ENCODE measurements around the gene SP2. TPM values are rescaled to one million over a fixed set of nuclear protein-coding genes. Genes with fewer than 3 reads are reported as not detected.

SP2 gene
- total and polyA plus RNA-seq, 2 of the 13 experiments (the other 11 are each of a cell fraction or from before 2014, with no cell fraction given) = 1.4 to 4.8 TPM

DNA sequence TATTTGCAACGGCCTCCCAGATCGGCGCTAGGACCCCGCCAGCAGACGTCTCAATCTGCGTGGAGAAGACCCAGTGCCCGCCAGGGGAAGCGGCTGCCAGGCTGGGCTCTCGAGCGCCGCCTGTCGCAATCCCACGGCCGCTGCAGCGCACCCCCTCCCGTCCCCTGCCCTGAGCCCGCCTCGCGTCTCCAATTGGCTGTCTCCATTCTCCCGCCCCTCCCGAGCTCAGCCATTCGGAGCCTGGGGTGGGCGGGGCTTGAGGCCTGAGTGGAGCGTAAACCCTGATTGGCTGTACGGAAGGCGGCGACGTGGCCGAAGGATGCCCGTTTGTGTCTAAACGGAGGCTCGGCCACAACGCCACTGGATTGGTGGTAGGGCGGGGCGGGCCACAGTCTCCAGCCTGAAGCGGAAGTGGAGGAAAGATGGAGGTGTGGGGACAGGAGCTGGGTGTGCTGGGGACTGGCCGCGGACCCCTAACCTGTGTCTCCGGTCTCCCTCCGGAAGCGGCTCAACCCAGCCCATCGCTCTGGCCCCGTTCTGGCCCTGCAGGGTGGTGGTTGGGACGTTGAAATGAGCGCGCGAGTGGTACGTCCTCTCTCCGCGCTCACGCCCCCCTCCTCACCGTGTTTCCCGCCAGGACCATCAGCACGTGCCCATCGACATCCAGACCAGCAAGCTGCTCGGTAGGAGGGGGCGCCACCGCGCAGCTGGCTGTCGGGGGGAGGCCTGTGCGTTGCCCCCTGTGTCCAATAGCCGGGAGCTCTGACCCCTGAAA is 74.9 kb downstream of the SP2 start, which contains the start of gene CDK5RAP3 (continued):
- TF ChIP-seq HMG20B (CRISPR knock-in tag; conservative IDR thresholded peaks at IDR 0.05) (no peak), ZFP36L1 (CRISPR knock-in tag; IDR thresholded peaks at IDR 0.05) (no peak; the same call in 1 of the 2 replicates), ZFP36L2 (CRISPR knock-in tag; IDR thresholded peaks at IDR 0.05) (no peak), PHF8 (CRISPR knock-in tag; IDR thresholded peaks at IDR 0.05) (peak; percentile 91), ZNF30 (CRISPR knock-in tag; IDR thresholded peaks at IDR 0.05) (peak; percentile 98), RORA (CRISPR knock-in tag; IDR thresholded peaks at IDR 0.05) (no peak), TGIF2 (CRISPR knock-in tag; IDR thresholded peaks at IDR 0.05) (peak; percentile 23; the same call in 1 of the 2 replicates), CCDC6 (CRISPR knock-in tag; IDR thresholded peaks at IDR 0.05) (peak; percentile 91; the same call in 1 of the 2 replicates), NFYC (CRISPR knock-in tag; IDR thresholded peaks at IDR 0.05) (peak; percentile 97), ATF7 (IDR thresholded peaks at IDR 0.05) (no peak), ATF7 (CRISPR knock-in tag; IDR thresholded peaks at IDR 0.05) (no peak), ZNF235 (CRISPR knock-in tag; IDR thresholded peaks at IDR 0.05; ENCODE audit: borderline replicate concordance) (peak; percentile 92; the same call in 1 of the 2 replicates), MAFK (conservative IDR thresholded peaks at IDR 0.05 in 1 of 2, IDR thresholded peaks at IDR 0.05 in 1 of 2; ENCODE audit: low read length in 2 of 2) (no peak), SATB2 (CRISPR knock-in tag; IDR thresholded peaks at IDR 0.05) (no peak), ZFP37 (CRISPR knock-in tag; IDR thresholded peaks at IDR 0.05; ENCODE audit: borderline replicate concordance) (peak; percentile 67; the same call in 1 of the 2 replicates), NPAS2 (CRISPR knock-in tag; IDR thresholded peaks at IDR 0.05; ENCODE audit: borderline replicate concordance) (no peak), ZNF703 (CRISPR knock-in tag; IDR thresholded peaks at IDR 0.05; ENCODE audit: borderline replicate concordance) (no peak), AKAP8 (CRISPR knock-in tag; IDR thresholded peaks at IDR 0.05) (peak; percentile 93), NBN (conservative IDR thresholded peaks at IDR 0.05) (no peak), RXRB (CRISPR knock-in tag; IDR thresholded peaks at IDR 0.05; ENCODE audit: borderline replicate concordance) (peak; percentile 60), SRSF4 (IDR thresholded peaks at IDR 0.05; ENCODE audit: low read depth, low read length, poor library complexity, severe bottlenecking) (no peak), PLSCR1 (CRISPR knock-in tag; IDR thresholded peaks at IDR 0.05; ENCODE audit: borderline replicate concordance) (no peak), ZNF574 (CRISPR knock-in tag; IDR thresholded peaks at IDR 0.05) (peak; percentile 76), TBX2 (CRISPR knock-in tag; IDR thresholded peaks at IDR 0.05; ENCODE audit: borderline replicate concordance) (peak; percentile 96)
- TF ChIP-seq, protein P1, sequence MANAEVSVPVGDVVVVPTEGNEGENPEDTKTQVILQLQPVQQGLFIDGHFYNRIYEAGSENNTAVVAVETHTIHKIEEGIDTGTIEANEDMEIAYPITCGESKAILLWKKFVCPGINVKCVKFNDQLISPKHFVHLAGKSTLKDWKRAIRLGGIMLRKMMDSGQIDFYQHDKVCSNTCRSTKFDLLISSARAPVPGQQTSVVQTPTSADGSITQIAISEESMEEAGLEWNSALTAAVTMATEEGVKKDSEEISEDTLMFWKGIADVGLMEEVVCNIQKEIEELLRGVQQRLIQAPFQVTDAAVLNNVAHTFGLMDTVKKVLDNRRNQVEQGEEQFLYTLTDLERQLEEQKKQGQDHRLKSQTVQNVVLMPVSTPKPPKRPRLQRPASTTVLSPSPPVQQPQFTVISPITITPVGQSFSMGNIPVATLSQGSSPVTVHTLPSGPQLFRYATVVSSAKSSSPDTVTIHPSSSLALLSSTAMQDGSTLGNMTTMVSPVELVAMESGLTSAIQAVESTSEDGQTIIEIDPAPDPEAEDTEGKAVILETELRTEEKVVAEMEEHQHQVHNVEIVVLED (CRISPR knock-in tag; IDR thresholded peaks at IDR 0.05; ENCODE audit: borderline replicate concordance) = peak; percentile 99
- TF ChIP-seq, protein P2, sequence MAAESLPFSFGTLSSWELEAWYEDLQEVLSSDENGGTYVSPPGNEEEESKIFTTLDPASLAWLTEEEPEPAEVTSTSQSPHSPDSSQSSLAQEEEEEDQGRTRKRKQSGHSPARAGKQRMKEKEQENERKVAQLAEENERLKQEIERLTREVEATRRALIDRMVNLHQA (CRISPR knock-in tag; IDR thresholded peaks at IDR 0.05) = 0 out of 2 replicates have a peak, but pooled peaks have one; percentile 16

All from HepG2 (cell line).